T-helper 17 cell (primary cell): ENCODE measurements around the gene FNDC11. TPM values are rescaled to one million over a fixed set of nuclear protein-coding genes. Genes with fewer than 3 reads are reported as not detected.
A peak's percentile ranks its signal among the peaks of the same experiment; 100 is the strongest.

ENCODE experiments used
- ATAC-seq: fragments of 150-1000 bp; cut with Tn5 transposase; 2 replicates; pipeline ENCODE4 v1.10.0; 2021; ENCODE audit warnings: mild to moderate bottlenecking, moderate library complexity
- DNase-seq, 3 donors: peaks; one replicate each; pipeline versions ENCODE4 v3.0.0 to v3.0.0-alpha.2; 2020 to 2021
- H3K9me3 ChIP-seq: one replicate; pipeline ENCODE4 v1.7.0; 2013; ENCODE audit warnings: low read length, mild to moderate bottlenecking; ENCODE audit not compliant: control insufficient read depth, poor library complexity, severe bottlenecking
- H3K27ac Mint-ChIP-seq: one replicate; pipeline ENCODE4 v1.8.0; 2022; ENCODE audit warnings: mild to moderate bottlenecking, moderate library complexity, mixed read lengths
- H3K27me3 Mint-ChIP-seq: one replicate; pipeline ENCODE4 v1.8.0; 2022; ENCODE audit warnings: mixed read lengths
- H3K36me3 Mint-ChIP-seq: one replicate; pipeline ENCODE4 v1.8.0; 2022; ENCODE audit warnings: low read depth, mixed read lengths
- H3K4me1 Mint-ChIP-seq: one replicate; pipeline ENCODE4 v1.8.0; 2022; ENCODE audit warnings: mild to moderate bottlenecking, mixed read lengths
- H3K4me3 Mint-ChIP-seq: one replicate; pipeline ENCODE4 v1.8.0; 2022; ENCODE audit warnings: mild to moderate bottlenecking, moderate library complexity, mixed read lengths
- total RNA-seq, 4 donors: library from RNA in 2 of 4; stranded (reverse) in 2 of 4; gene quantifications; one replicate each; pipeline ENCODE4 v1.2.3 and lab custom pipeline; 2022 to 2026

Gene FNDC11
- total RNA-seq, 2 donors from 2014 or later = 0.44 to 0.99 TPM

- H3K27me3 Mint-ChIP-seq = no peaks in the 10 kb centered on the region
- no peak overlapping the region for H3K27ac Mint-ChIP-seq
- peak; percentile 49 for ATAC-seq
- peaks cover 7% of the 10 kb centered on the region for H3K4me1 Mint-ChIP-seq
- H3K4me3 Mint-ChIP-seq = peak overlapping the region; percentile 82
- no peaks in the 10 kb centered on the region for H3K9me3 ChIP-seq
- no peaks in the 10 kb centered on the region for H3K36me3 Mint-ChIP-seq
- DNase-seq = peak in 2 of 3 donors; percentile 66 to 67
Measured at GRCh38 chr20:63519668-63520503, 34.1 kb upstream of the FNDC11 start.

GRCh38 chr20:63520504-63520933 lies 33.4 kb upstream of the FNDC11 start, which contains the start of gene PPDPF:
Gene PPDPF, plus strand, starts transcription at chr20:63520765. Its CDS starts 544 bp downstream, at chr20:63521309.
- peaks cover 7% of the 10 kb centered on the region for H3K4me1 Mint-ChIP-seq
- ATAC-seq (peak; percentile 88), DNase-seq (peak; percentile 84 to 87 (median 85))
- no peaks in the 10 kb centered on the region for H3K36me3 Mint-ChIP-seq
- H3K9me3 ChIP-seq = no peaks in the 10 kb centered on the region
- H3K4me3 Mint-ChIP-seq = peak within 1 kb of the TSS; percentile 84
- H3K27me3 Mint-ChIP-seq = no peaks in the 10 kb centered on the region
- H3K27ac Mint-ChIP-seq = no peak within 1 kb of the TSS

- H3K9me3 ChIP-seq = no peaks in the 10 kb centered on the region
- H3K4me1 Mint-ChIP-seq = peaks cover 7% of the 10 kb centered on the region
- H3K27me3 Mint-ChIP-seq = no peaks in the 10 kb centered on the region
- DNase-seq (peak; percentile 47 to 52 (median 50)), ATAC-seq (peak; percentile 62)
- no peak overlapping the region for H3K27ac Mint-ChIP-seq
- no peaks in the 10 kb centered on the region for H3K36me3 Mint-ChIP-seq
- H3K4me3 Mint-ChIP-seq = peak overlapping the region; percentile 84
Measured at GRCh38 chr20:63520934-63521601, 32.9 kb upstream of the FNDC11 start.

- no peak overlapping the region for H3K27ac Mint-ChIP-seq
Measured at GRCh38 chr20:63521602-63522001, 32.4 kb upstream of the FNDC11 start.

GRCh38 chr20:63522091-63522868 lies 31.7 kb upstream of the FNDC11 start:
- no peaks in the 10 kb centered on the region for H3K27me3 Mint-ChIP-seq

More at GRCh38 chr20:63521602-63522001, 32.4 kb upstream of the FNDC11 start:
- peaks cover 7% of the 10 kb centered on the region for H3K4me1 Mint-ChIP-seq
- ATAC-seq (no peak), DNase-seq (no peak)
- H3K27me3 Mint-ChIP-seq = no peaks in the 10 kb centered on the region
- H3K9me3 ChIP-seq = no peaks in the 10 kb centered on the region
- H3K36me3 Mint-ChIP-seq = no peaks in the 10 kb centered on the region
- peak overlapping the region; percentile 84 for H3K4me3 Mint-ChIP-seq

GRCh38 chr20:63522981-63523611 lies 30.9 kb upstream of the FNDC11 start:
- no peak for ATAC-seq
- no peak for DNase-seq
- no peaks in the 10 kb centered on the region for H3K36me3 Mint-ChIP-seq
- no peaks in the 10 kb centered on the region for H3K9me3 ChIP-seq
- H3K4me1 Mint-ChIP-seq = peaks cover 8% of the 10 kb centered on the region
- H3K27me3 Mint-ChIP-seq = no peaks in the 10 kb centered on the region
- no peak overlapping the region for H3K27ac Mint-ChIP-seq
- H3K4me3 Mint-ChIP-seq = no peak overlapping the region

More at GRCh38 chr20:63522091-63522868, 31.7 kb upstream of the FNDC11 start:
- ATAC-seq = no peak
- no peaks in the 10 kb centered on the region for H3K36me3 Mint-ChIP-seq
- peaks cover 10% of the 10 kb centered on the region for H3K4me1 Mint-ChIP-seq
- H3K27ac Mint-ChIP-seq = no peak overlapping the region
- no peaks in the 10 kb centered on the region for H3K9me3 ChIP-seq
- DNase-seq = no peak
- peak overlapping the region; percentile 84 for H3K4me3 Mint-ChIP-seq

GRCh38 chr20:63525185-63525584 lies 28.8 kb upstream of the FNDC11 start:
- no peak for DNase-seq
- Mint-ChIP-seq H3K4me1 (peaks cover 7% of the 10 kb centered on the region), H3K4me3 (peak overlapping the region; percentile 3), H3K36me3 (no peaks in the 10 kb centered on the region), H3K27ac (no peak overlapping the region), H3K27me3 (no peaks in the 10 kb centered on the region)
- H3K9me3 ChIP-seq = no peaks in the 10 kb centered on the region
- ATAC-seq = no peak

- H3K4me3 Mint-ChIP-seq = no peak overlapping the region
- no peaks in the 10 kb centered on the region for H3K27me3 Mint-ChIP-seq
- peaks cover 7% of the 10 kb centered on the region for H3K4me1 Mint-ChIP-seq
- H3K36me3 Mint-ChIP-seq = no peaks in the 10 kb centered on the region
- DNase-seq (no peak), ATAC-seq (no peak)
- no peaks in the 10 kb centered on the region for H3K9me3 ChIP-seq
- H3K27ac Mint-ChIP-seq = no peak overlapping the region
Measured at GRCh38 chr20:63525971-63526370, 28.0 kb upstream of the FNDC11 start.

- Mint-ChIP-seq H3K4me1 (peaks cover 11% of the 10 kb centered on the region), H3K27me3 (no peaks in the 10 kb centered on the region), H3K4me3 (no peak overlapping the region), H3K36me3 (no peaks in the 10 kb centered on the region), H3K27ac (no peak overlapping the region)
- no peak for DNase-seq
- H3K9me3 ChIP-seq = no peaks in the 10 kb centered on the region
- ATAC-seq = no peak
Measured at GRCh38 chr20:63527184-63527583, 26.8 kb upstream of the FNDC11 start.

GRCh38 chr20:63529180-63529860 lies 24.6 kb upstream of the FNDC11 start:
- H3K4me3 Mint-ChIP-seq = no peak overlapping the region
- no peaks in the 10 kb centered on the region for H3K36me3 Mint-ChIP-seq
- H3K4me1 Mint-ChIP-seq = peaks cover 7% of the 10 kb centered on the region
- ATAC-seq (no peak), DNase-seq (no peak)
- no peak overlapping the region for H3K27ac Mint-ChIP-seq
- no peaks in the 10 kb centered on the region for H3K27me3 Mint-ChIP-seq
- H3K9me3 ChIP-seq = no peaks in the 10 kb centered on the region

- H3K27ac Mint-ChIP-seq = no peak overlapping the region
- no peaks in the 10 kb centered on the region for H3K9me3 ChIP-seq
- ATAC-seq (no peak), DNase-seq (no peak)
- no peaks in the 10 kb centered on the region for H3K36me3 Mint-ChIP-seq
- no peaks in the 10 kb centered on the region for H3K27me3 Mint-ChIP-seq
- no peak overlapping the region for H3K4me3 Mint-ChIP-seq
- peaks cover 7% of the 10 kb centered on the region for H3K4me1 Mint-ChIP-seq
Measured at GRCh38 chr20:63529861-63530787, 23.8 kb upstream of the FNDC11 start.
